Panc1 (cell line): ENCODE results near the gene EHBP1. TPM values are rescaled to one million over a fixed set of nuclear protein-coding genes. Genes with fewer than 3 reads are reported as not detected.

Source experiments
- ATAC-seq: fragments of 200-7000 bp; cut with Tn5 transposase; 2 replicates; pipeline ENCODE4 v1.9.1; 2020; ENCODE audit warnings: mild to moderate bottlenecking, moderate library complexity
- BruUV-seq: library from RNA; stranded (reverse); fragments of 400-500 nt; replicated peaks from 2 replicates; lab custom pipeline; 2021; lab: Mats Ljungman, UMichigan
- CTCF ChIA-PET: fragments of 300-600 bp; sonication (Branson Sonifier 250); formaldehyde crosslinking; loops from one replicate; lab custom pipeline; 2022; ENCODE audit warnings: antibody characterized with exemption; lab: Charles Lee
- POLR2A ChIA-PET: fragments of 300-600 bp; sonication (Branson Sonifier 250); formaldehyde crosslinking; loops from one replicate; lab custom pipeline; 2022; ENCODE audit warnings: antibody characterized with exemption; lab: Charles Lee
- DNase-seq: peaks from one replicate; pipeline ENCODE4 v3.0.0-alpha.2; 2010; ENCODE audit warnings: low read depth, low spot score
- H3K27ac ChIP-seq: 2 replicates; pipeline ENCODE4 v1.5.1; 2011; ENCODE audit warnings: mild to moderate bottlenecking, low read length, inconsistent platforms
- H3K27me3 ChIP-seq: fragments of 200-500 bp; sonication (Bioruptor generic); 2 replicates; pipeline ENCODE4 v1.6.0; 2014; ENCODE audit warnings: low read length, inconsistent platforms; ENCODE audit not compliant: control insufficient read depth, insufficient read depth
- H3K36me3 ChIP-seq: fragments of 200-500 bp; sonication (Bioruptor generic); 2 replicates; pipeline ENCODE4 v1.5.1; 2014; ENCODE audit warnings: inconsistent platforms, mild to moderate bottlenecking, low read length, moderate library complexity; ENCODE audit not compliant: control insufficient read depth, insufficient read depth
- H3K4me1 ChIP-seq: 2 replicates; pipeline ENCODE4 v1.5.1; 2011; ENCODE audit warnings: inconsistent platforms, mild to moderate bottlenecking, low read length, moderate library complexity; ENCODE audit not compliant: control insufficient read depth, insufficient read depth
- H3K4me3 ChIP-seq, 2 experiments: 2 replicates each; pipeline ENCODE4 v1.5.1; 2011 to 2012; ENCODE audit warnings: low read depth in 2 of 2, low read length in 2 of 2, mild to moderate bottlenecking in 2 of 2, inconsistent platforms in 1 of 2, moderate library complexity in 1 of 2
- H3K9me3 ChIP-seq: fragments of 200-500 bp; sonication (Bioruptor generic); 2 replicates; pipeline ENCODE4 v1.5.1; 2014; ENCODE audit warnings: low read depth, mild to moderate bottlenecking, inconsistent platforms, low read length, moderate library complexity; ENCODE audit not compliant: control insufficient read depth, insufficient read depth
- CTCF ChIP-seq: fragments of 450-650 bp; IDR thresholded peaks from 2 replicates; pipeline ENCODE4 v1.5.1; 2017; ENCODE audit warnings: mild to moderate bottlenecking
- POLR2AphosphoS5 ChIP-seq: IDR thresholded peaks from 2 replicates; pipeline ENCODE4 v1.6.1; 2012; ENCODE audit warnings: mild to moderate bottlenecking, low read depth, low read length, moderate library complexity
- SIN3A ChIP-seq: IDR thresholded peaks from 2 replicates; pipeline ENCODE4 v1.6.1; 2012; ENCODE audit warnings: low read depth, mild to moderate bottlenecking, low read length, moderate library complexity, borderline replicate concordance; ENCODE audit not compliant: insufficient read depth
- TCF7L2 ChIP-seq: IDR thresholded peaks from 2 replicates; pipeline ENCODE4 v1.6.1; 2011; ENCODE audit warnings: mild to moderate bottlenecking, low read depth, low read length, inconsistent platforms
- in situ Hi-C: cut with HindIII; loops from 2 replicates; pipeline ENCODE4 v1.10.0; 2016; ENCODE audit warnings: low sequenced_read_pairs, low pct_unique_long_range_greater_than_20kb
- intact Hi-C: fragments of 100-400 bp; cut with micrococcal nuclease; formaldehyde crosslinking; loops from one replicate; pipeline ENCODE4 v1.10.0; 2022; ENCODE audit not compliant: unreplicated experiment
- total RNA-seq: library from RNA; stranded (reverse); gene quantifications from one replicate; pipeline ENCODE4 v1.2.1, GENCODE V29; 2021; ENCODE audit not compliant: unreplicated experiment
- TF ChIP-seq, protein P1 (sequence below), 2 experiments: IDR thresholded peaks; 2 replicates each; pipeline ENCODE4 v1.6.1; 2011 to 2012; ENCODE audit warnings: low read depth in 2 of 2, control low read depth in 1 of 2, low read length in 1 of 2, mild to moderate bottlenecking in 1 of 2, moderate library complexity in 1 of 2; ENCODE audit not compliant: insufficient read depth in 1 of 2

Gene EHBP1
- total RNA-seq, 1 experiment from 2014 or later = 46.1 TPM

- peaks cover 11% of the 10 kb centered on the region for H3K36me3 ChIP-seq
- CTCF ChIA-PET = no interaction called here
- BruUV-seq = no TSS peak
- no peak overlapping the region for H3K4me3 ChIP-seq
- ATAC-seq (no peak), DNase-seq (no peak)
- intact Hi-C loops (no loop called here), in situ Hi-C loops (no loop called here)
- TF ChIP-seq CTCF (no peak), POLR2AphosphoS5 (no peak)
- TF ChIP-seq, protein P1, sequence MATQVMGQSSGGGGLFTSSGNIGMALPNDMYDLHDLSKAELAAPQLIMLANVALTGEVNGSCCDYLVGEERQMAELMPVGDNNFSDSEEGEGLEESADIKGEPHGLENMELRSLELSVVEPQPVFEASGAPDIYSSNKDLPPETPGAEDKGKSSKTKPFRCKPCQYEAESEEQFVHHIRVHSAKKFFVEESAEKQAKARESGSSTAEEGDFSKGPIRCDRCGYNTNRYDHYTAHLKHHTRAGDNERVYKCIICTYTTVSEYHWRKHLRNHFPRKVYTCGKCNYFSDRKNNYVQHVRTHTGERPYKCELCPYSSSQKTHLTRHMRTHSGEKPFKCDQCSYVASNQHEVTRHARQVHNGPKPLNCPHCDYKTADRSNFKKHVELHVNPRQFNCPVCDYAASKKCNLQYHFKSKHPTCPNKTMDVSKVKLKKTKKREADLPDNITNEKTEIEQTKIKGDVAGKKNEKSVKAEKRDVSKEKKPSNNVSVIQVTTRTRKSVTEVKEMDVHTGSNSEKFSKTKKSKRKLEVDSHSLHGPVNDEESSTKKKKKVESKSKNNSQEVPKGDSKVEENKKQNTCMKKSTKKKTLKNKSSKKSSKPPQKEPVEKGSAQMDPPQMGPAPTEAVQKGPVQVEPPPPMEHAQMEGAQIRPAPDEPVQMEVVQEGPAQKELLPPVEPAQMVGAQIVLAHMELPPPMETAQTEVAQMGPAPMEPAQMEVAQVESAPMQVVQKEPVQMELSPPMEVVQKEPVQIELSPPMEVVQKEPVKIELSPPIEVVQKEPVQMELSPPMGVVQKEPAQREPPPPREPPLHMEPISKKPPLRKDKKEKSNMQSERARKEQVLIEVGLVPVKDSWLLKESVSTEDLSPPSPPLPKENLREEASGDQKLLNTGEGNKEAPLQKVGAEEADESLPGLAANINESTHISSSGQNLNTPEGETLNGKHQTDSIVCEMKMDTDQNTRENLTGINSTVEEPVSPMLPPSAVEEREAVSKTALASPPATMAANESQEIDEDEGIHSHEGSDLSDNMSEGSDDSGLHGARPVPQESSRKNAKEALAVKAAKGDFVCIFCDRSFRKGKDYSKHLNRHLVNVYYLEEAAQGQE (IDR thresholded peaks at IDR 0.05; ENCODE audit: insufficient read depth in 1 of 2, low read depth in 2 of 2, low read length in 1 of 2) = no peak
- no peaks in the 10 kb centered on the region for H3K9me3 ChIP-seq
- H3K27ac ChIP-seq = no peak overlapping the region
- POLR2A ChIA-PET = interaction anchor here (0.6 kb wide), 1 partner anchor 254 kb away, joined by 8 read pairs; no protein-coding TSS in a partner anchor
- H3K27me3 ChIP-seq = no peaks in the 10 kb centered on the region
- no peaks in the 10 kb centered on the region for H3K4me1 ChIP-seq
Observed at GRCh38 chr2:62994206-62994605, 288.7 kb downstream of the EHBP1 start.

DNA sequence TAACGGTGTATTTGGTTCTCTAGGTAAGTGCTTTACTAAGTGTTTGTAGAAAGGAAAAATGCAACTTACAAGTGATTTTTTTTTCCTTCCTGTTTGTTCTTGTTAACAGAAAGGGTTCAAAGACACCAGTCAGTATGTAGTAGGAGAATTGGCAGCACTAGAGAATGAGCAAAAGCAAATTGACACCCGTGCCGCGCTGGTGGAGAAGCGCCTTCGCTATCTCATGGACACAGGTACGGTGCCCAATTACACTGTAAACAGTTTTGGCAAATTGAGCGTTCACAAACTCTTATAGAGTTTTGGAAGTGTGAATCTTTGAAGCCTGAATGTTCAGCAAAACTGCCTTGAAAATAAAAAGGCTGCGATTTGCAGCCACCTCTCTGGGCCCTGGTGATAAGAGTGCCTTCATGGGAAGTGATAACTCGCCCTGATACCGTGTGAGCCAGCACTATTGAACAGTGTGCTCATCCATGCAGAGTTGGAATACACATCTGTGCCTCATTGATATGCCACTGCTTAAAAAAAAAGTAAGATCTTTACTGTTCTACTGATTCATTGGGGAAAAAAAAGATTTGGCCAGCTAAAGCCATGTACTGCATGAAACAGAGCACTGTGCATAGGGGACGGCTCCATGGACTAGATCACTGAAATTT lies 291.1 kb downstream of the EHBP1 start:
- no peaks in the 10 kb centered on the region for H3K27me3 ChIP-seq
- ATAC-seq (no peak), DNase-seq (no peak)
- intact Hi-C loops (no loop called here), in situ Hi-C loops (no loop called here)
- no peaks in the 10 kb centered on the region for H3K4me1 ChIP-seq
- CTCF ChIA-PET = no interaction called here
- H3K4me3 ChIP-seq = no peak overlapping the region
- H3K9me3 ChIP-seq = no peaks in the 10 kb centered on the region
- no peak overlapping the region for H3K27ac ChIP-seq
- peaks cover 8% of the 10 kb centered on the region for H3K36me3 ChIP-seq
- no TSS peak for BruUV-seq
- TF ChIP-seq POLR2AphosphoS5 (no peak), SIN3A (no peak), TCF7L2 (no peak), CTCF (no peak)
- TF ChIP-seq, protein P1 (IDR thresholded peaks at IDR 0.05; ENCODE audit: insufficient read depth in 1 of 2, low read depth in 2 of 2, low read length in 1 of 2) = no peak
- POLR2A ChIA-PET = no interaction called here
